GM19025 (cell line): ENCODE results near the gene SFXN5.
A peak's percentile ranks its signal among the peaks of the same experiment; 100 is the strongest.
"Not testable (repeated sequence)": the region's sequence is repeated elsewhere in the genome, so short reads cannot be mapped to it uniquely, and the experiment has no call there.

Source experiments
- ATAC-seq: cut with Tn5 transposase; IDR thresholded peaks from one replicate; pipeline ENCODE4 v1.9.1; 2021; ENCODE audit warnings: mild to moderate bottlenecking, low read depth, moderate library complexity; ENCODE audit not compliant: unreplicated experiment

Gene SFXN5

GRCh38 chr2:73071360-73072128 lies at the start of gene SFXN5:
TSS of gene SFXN5 (minus strand) at chr2:73071712. CDS start at chr2:73071705, 7 bp downstream.
- peak; percentile 89 for ATAC-seq

- not testable (repeated sequence) for ATAC-seq
Observed at GRCh38 chr2:73119611-73120239, 48.2 kb upstream of the SFXN5 start.

GRCh38 chr2:73117441-73117840 lies 45.9 kb upstream of the SFXN5 start:
- ATAC-seq, result no peak

GRCh38 chr2:73116182-73116960 lies 44.9 kb upstream of the SFXN5 start:
- no peak for ATAC-seq

GRCh38 chr2:73114273-73114867 lies 42.9 kb upstream of the SFXN5 start:
- ATAC-seq, result no peak

GRCh38 chr2:73112913-73113854 lies 41.7 kb upstream of the SFXN5 start, which contains the start of gene RAB11FIP5:
TSS of gene RAB11FIP5 (minus strand) at chr2:73112948. CDS start at chr2:73112777, 171 bp downstream.
- ATAC-seq, result peak; percentile 80

- ATAC-seq, result peak; percentile 11
Observed at GRCh38 chr2:73112026-73112912, 40.8 kb upstream of the SFXN5 start.

- ATAC-seq, result no peak
Observed at GRCh38 chr2:73111073-73112025, 39.8 kb upstream of the SFXN5 start.

GRCh38 chr2:73110168-73111072 lies 38.9 kb upstream of the SFXN5 start:
- no peak for ATAC-seq

GRCh38 chr2:73109431-73110167 lies 38.1 kb upstream of the SFXN5 start:
- ATAC-seq, result no peak

GRCh38 chr2:73107211-73107926 lies 35.9 kb upstream of the SFXN5 start:
- no peak for ATAC-seq

GRCh38 chr2:73106791-73107190 lies 35.3 kb upstream of the SFXN5 start:
- no peak for ATAC-seq

GRCh38 chr2:73105511-73105971 lies 34.0 kb upstream of the SFXN5 start:
- ATAC-seq, result no peak

GRCh38 chr2:73104933-73105332 lies 33.4 kb upstream of the SFXN5 start:
- no peak for ATAC-seq

GRCh38 chr2:73103018-73103542 lies 31.6 kb upstream of the SFXN5 start:
- no peak for ATAC-seq
